Neural progenitor cell (in vitro differentiated cells): ENCODE measurements around the gene GAMT. TPM values are rescaled to one million over a fixed set of nuclear protein-coding genes. Genes with fewer than 3 reads are reported as not detected.

Experiments used
- DNase-seq: peaks from one replicate; pipeline ENCODE4 v3.0.0-alpha.2; 2016; ENCODE audit warnings: low spot score
- H2AFZ ChIP-seq: fragments of 200-600 bp; sonication (generic); replicated peaks from 2 replicates; pipeline ENCODE4 v1.6.1; 2016; ENCODE audit warnings: antibody characterized with exemption
- H3F3A ChIP-seq: fragments of 200-600 bp; sonication (generic); 2 replicates; pipeline ENCODE4 v1.6.1; 2016; ENCODE audit warnings: antibody characterized with exemption, low read depth
- H3K27ac ChIP-seq: fragments of 200-600 bp; sonication (generic); 2 replicates; pipeline ENCODE4 v1.5.1; 2016; ENCODE audit warnings: mild to moderate bottlenecking
- H3K27me3 ChIP-seq: fragments of 200-600 bp; sonication (generic); 2 replicates; pipeline ENCODE4 v1.6.1; 2016; ENCODE audit warnings: mild to moderate bottlenecking, moderate library complexity
- H3K36me3 ChIP-seq: fragments of 200-600 bp; sonication (generic); 2 replicates; pipeline ENCODE4 v1.5.1; 2016
- H3K4me1 ChIP-seq: fragments of 200-600 bp; sonication (generic); 2 replicates; pipeline ENCODE4 v1.6.1; 2016; ENCODE audit warnings: mixed run types
- H3K4me2 ChIP-seq: fragments of 200-600 bp; sonication (generic); 2 replicates; pipeline ENCODE4 v1.6.1; 2016
- H3K4me3 ChIP-seq: fragments of 200-600 bp; sonication (generic); 2 replicates; pipeline ENCODE4 v1.5.1; 2016
- H3K79me2 ChIP-seq: fragments of 200-600 bp; sonication (generic); 2 replicates; pipeline ENCODE4 v1.6.1; 2016; ENCODE audit warnings: low read depth
- H3K9ac ChIP-seq: fragments of 200-600 bp; sonication (generic); 2 replicates; pipeline ENCODE4 v1.6.1; 2016
- H3K9me3 ChIP-seq: fragments of 200-600 bp; sonication (generic); 2 replicates; pipeline ENCODE4 v1.5.1; 2016; ENCODE audit warnings: low read depth
- H4K20me1 ChIP-seq: fragments of 200-600 bp; sonication (generic); 2 replicates; pipeline ENCODE4 v1.6.1; 2016; ENCODE audit warnings: low read depth
- H3K27ac Mint-ChIP-seq: 3 replicates; pipeline ENCODE4 v1.8.0; 2021; ENCODE audit warnings: mixed read lengths
- H3K27me3 Mint-ChIP-seq: 2 replicates; pipeline ENCODE4 v1.8.0; 2022; ENCODE audit warnings: low read depth, mild to moderate bottlenecking, inconsistent platforms, moderate library complexity, mixed read lengths; ENCODE audit not compliant: insufficient read depth
- H3K36me3 Mint-ChIP-seq: 3 replicates; pipeline ENCODE4 v1.8.0; 2021; ENCODE audit warnings: mixed read lengths
- H3K4me1 Mint-ChIP-seq: 3 replicates; pipeline ENCODE4 v1.8.0; 2021; ENCODE audit warnings: mixed read lengths
- H3K4me3 Mint-ChIP-seq: 3 replicates; pipeline ENCODE4 v1.8.0; 2021; ENCODE audit warnings: mild to moderate bottlenecking, moderate library complexity, mixed read lengths
- H3K9me3 Mint-ChIP-seq: 3 replicates; pipeline ENCODE4 v1.8.0; 2020; ENCODE audit warnings: mixed read lengths
- CTCF ChIP-seq: fragments of 200-600 bp; sonication (generic); IDR thresholded peaks from 2 replicates; pipeline ENCODE4 v1.5.1; 2017; ENCODE audit warnings: antibody characterized with exemption, mild to moderate bottlenecking
- EZH2 ChIP-seq: fragments of 200-600 bp; sonication (generic); IDR thresholded peaks from 2 replicates; pipeline ENCODE4 v1.6.1; 2017; ENCODE audit warnings: antibody characterized with exemption, mild to moderate bottlenecking, moderate library complexity
- EZH2phosphoT487 ChIP-seq: fragments of 200-600 bp; sonication (generic); IDR thresholded peaks from 2 replicates; pipeline ENCODE4 v1.6.1; 2017; ENCODE audit warnings: antibody characterized with exemption
- total RNA-seq: library from RNA; depleted of rRNA; stranded (reverse); fragments of >200 nt; gene quantifications from 2 replicates; pipeline ENCODE4 v1.2.3, GENCODE V29; 2015; ENCODE audit warnings: low replicate concordance

Gene GAMT
- 13.8 and 53.7 TPM in 2 replicates for total RNA-seq

- Histone ChIP-seq H3K36me3 (no peaks in the 10 kb centered on the region), H3F3A (peaks cover 14% of the 10 kb centered on the region), H3K4me1 (no peaks in the 10 kb centered on the region), H4K20me1 (peaks cover 18% of the 10 kb centered on the region), H3K4me2 (peak within 1 kb of the TSS; percentile 99), H3K79me2 (peaks cover 8% of the 10 kb centered on the region), H3K9me3 (no peaks in the 10 kb centered on the region), H3K27ac (no peak within 1 kb of the TSS), H2AFZ (peak within 1 kb of the TSS; percentile 82), H3K4me3 (peak within 1 kb of the TSS; percentile 87), H3K27me3 (peaks cover 15% of the 10 kb centered on the region), H3K9ac (peak within 1 kb of the TSS; percentile 39)
- Mint-ChIP-seq H3K4me1 (peaks cover 9% of the 10 kb centered on the region), H3K27ac (no peak within 1 kb of the TSS), H3K9me3 (no peaks in the 10 kb centered on the region), H3K36me3 (no peaks in the 10 kb centered on the region), H3K27me3 (peaks cover 3% of the 10 kb centered on the region), H3K4me3 (peak within 1 kb of the TSS; percentile 81)
- DNase-seq: peak; percentile 76
- no peak for TF ChIP-seq EZH2phosphoT487
- TF ChIP-seq EZH2: peak; percentile 45
- TF ChIP-seq CTCF: peak; percentile 50
These were observed at the start of gene GAMT for GRCh38 chr19:1401138-1401888. TSS of gene GAMT (minus strand) at chr19:1401542. CDS start at chr19:1401476, 66 bp downstream.

- H3K27ac ChIP-seq: no peak within 1 kb of the TSS
- H3K9me3 ChIP-seq: no peaks in the 10 kb centered on the region
- peaks cover 63% of the 10 kb centered on the region for H4K20me1 ChIP-seq
- Mint-ChIP-seq H3K36me3 (peaks cover 6% of the 10 kb centered on the region), H3K27me3 (peaks cover 22% of the 10 kb centered on the region), H3K4me1 (peaks cover 52% of the 10 kb centered on the region), H3K27ac (peak within 1 kb of the TSS; percentile 96), H3K9me3 (no peaks in the 10 kb centered on the region), H3K4me3 (peak within 1 kb of the TSS; percentile 88)
- peaks cover 66% of the 10 kb centered on the region for H3F3A ChIP-seq
- H3K27me3 ChIP-seq: peaks cover 97% of the 10 kb centered on the region
- no peak within 1 kb of the TSS for H3K9ac ChIP-seq
- peaks cover 33% of the 10 kb centered on the region for H3K4me1 ChIP-seq
- peak within 1 kb of the TSS; percentile 46 for H3K4me3 ChIP-seq
- H3K36me3 ChIP-seq: no peaks in the 10 kb centered on the region
- TF ChIP-seq CTCF (no peak), EZH2 (peak; percentile 38), EZH2phosphoT487 (peak; percentile 26)
- DNase-seq: peak; percentile 95
- peak within 1 kb of the TSS; percentile 76 for H3K4me2 ChIP-seq
- H2AFZ ChIP-seq: no peak within 1 kb of the TSS
- H3K79me2 ChIP-seq: no peaks in the 10 kb centered on the region
These were observed 48.4 kb upstream of the GAMT start, which contains the start of gene APC2 for GRCh38 chr19:1449467-1450442. TSS of gene APC2 (plus strand) at chr19:1450121. CDS start at chr19:1453002, 2,881 bp downstream.

- H3K4me1 Mint-ChIP-seq: peaks cover 48% of the 10 kb centered on the region
- no peak overlapping the region for H3K27ac Mint-ChIP-seq
- TF ChIP-seq EZH2: no peak
- TF ChIP-seq EZH2phosphoT487: no peak
- no peak for TF ChIP-seq CTCF
- Histone ChIP-seq H3K27me3 (peaks cover 87% of the 10 kb centered on the region), H4K20me1 (peaks cover 67% of the 10 kb centered on the region), H3K4me3 (no peak overlapping the region), H3K9me3 (no peaks in the 10 kb centered on the region), H3K36me3 (no peaks in the 10 kb centered on the region), H3K9ac (no peak overlapping the region), H3K79me2 (no peaks in the 10 kb centered on the region), H2AFZ (no peak overlapping the region), H3K4me2 (no peak overlapping the region), H3K4me1 (peaks cover 26% of the 10 kb centered on the region), H3K27ac (no peak overlapping the region), H3F3A (peaks cover 73% of the 10 kb centered on the region)
- H3K36me3 Mint-ChIP-seq: peaks cover 4% of the 10 kb centered on the region
- H3K27me3 Mint-ChIP-seq: peaks cover 22% of the 10 kb centered on the region
- H3K4me3 Mint-ChIP-seq: peak overlapping the region; percentile 68
- no peak for DNase-seq
- H3K9me3 Mint-ChIP-seq: no peaks in the 10 kb centered on the region
These were observed 46.6 kb upstream of the GAMT start for GRCh38 chr19:1447944-1448343.
